Gastrocnemius medialis (tissue), 4 donors: ENCODE results near the gene NEK1. TPM values are rescaled to one million over a fixed set of nuclear protein-coding genes. Genes with fewer than 3 reads are reported as not detected.

Source experiments
- ATAC-seq, 2 donors: fragments of 150-250 bp; one replicate each; pipeline ENCODE4 v1.9.1; 2016
- DNase-seq, 2 donors: peaks; one replicate each; pipeline ENCODE4 v3.0.0-alpha.2; 2019
- H3K27ac ChIP-seq, 4 donors: fragments of 200-600 bp; sonication (generic); 1 replicate in 1 of 4; 2 replicates in 3 of 4; pipeline ENCODE4 v1.5.1; 2016 to 2018; ENCODE audit warnings: mild to moderate bottlenecking in 2 of 4, moderate library complexity in 1 of 4
- H3K27me3 ChIP-seq, 3 donors: fragments of 200-600 bp; sonication (generic) in 2 of 3; 1 replicate in 1 of 3; 2 replicates in 2 of 3; pipeline versions ENCODE4 v1.5.1 to v1.6.0; 2016 to 2019; ENCODE audit warnings: mild to moderate bottlenecking in 1 of 3, moderate library complexity in 1 of 3
- H3K36me3 ChIP-seq, 2 donors: fragments of 200-600 bp; sonication (generic) in 1 of 2; one replicate each; pipeline ENCODE4 v1.5.1; 2017 to 2018
- H3K4me1 ChIP-seq, 2 donors: fragments of 200-600 bp; sonication (generic) in 1 of 2; one replicate each; pipeline ENCODE4 v1.5.1; 2016 to 2017; ENCODE audit warnings: mild to moderate bottlenecking in 2 of 2
- H3K4me3 ChIP-seq, 4 donors: fragments of 200-600 bp; sonication (generic) in 3 of 4; 1 replicate in 1 of 4; 2 replicates in 3 of 4; pipeline ENCODE4 v1.5.1; 2016 to 2019; ENCODE audit warnings: mild to moderate bottlenecking in 2 of 4
- H3K9me3 ChIP-seq, 3 donors: fragments of 200-600 bp; sonication (generic) in 2 of 3; 1 replicate in 1 of 3; 2 replicates in 2 of 3; pipeline ENCODE4 v1.5.1; 2016 to 2019
- POLR2A ChIP-seq, 2 donors: fragments of 450-650 bp; IDR thresholded peaks; one replicate each; pipeline ENCODE4 v1.6.1; 2017; ENCODE audit warnings: antibody characterized with exemption in 2 of 2, mild to moderate bottlenecking in 2 of 2, moderate library complexity in 2 of 2
- in situ Hi-C, 4 donors: fragments of 200-750 bp; cut with MboI; loops; one replicate each; pipeline versions ENCODE4 v1.15.0 to v1.8.0; 2017; ENCODE audit warnings: low sequenced_read_pairs in 4 of 4
- intact Hi-C: fragments of 100-400 bp; cut with DNase I; formaldehyde crosslinking; loops from one replicate; pipeline ENCODE4 v1.15.1; 2023; ENCODE audit warnings: low total_unique reads
- total RNA-seq, 4 donors: library from RNA; depleted of rRNA; stranded (reverse); fragments of >200 nt; gene quantifications; one replicate each; pipeline versions ENCODE4 v1.1.0 to v1.2.3, GENCODE V29; 2016
- TF ChIP-seq, protein P1 (sequence below), 5 experiments: fragments of 450-650 bp in 3 of 5; fragments of 200-600 bp in 2 of 5; sonication (generic) in 2 of 5; IDR thresholded peaks in 4 of 5; conservative IDR thresholded peaks in 1 of 5; 1 replicate in 4 of 5; 2 replicates in 1 of 5; pipeline ENCODE4 v1.5.1; 2016 to 2019; ENCODE audit warnings: antibody characterized with exemption in 5 of 5, mild to moderate bottlenecking in 3 of 5, moderate library complexity in 3 of 5

Gene NEK1
- total RNA-seq, 4 donors from 2014 or later, result 2.6 to 11.0 (median 3.9) TPM

DNA sequence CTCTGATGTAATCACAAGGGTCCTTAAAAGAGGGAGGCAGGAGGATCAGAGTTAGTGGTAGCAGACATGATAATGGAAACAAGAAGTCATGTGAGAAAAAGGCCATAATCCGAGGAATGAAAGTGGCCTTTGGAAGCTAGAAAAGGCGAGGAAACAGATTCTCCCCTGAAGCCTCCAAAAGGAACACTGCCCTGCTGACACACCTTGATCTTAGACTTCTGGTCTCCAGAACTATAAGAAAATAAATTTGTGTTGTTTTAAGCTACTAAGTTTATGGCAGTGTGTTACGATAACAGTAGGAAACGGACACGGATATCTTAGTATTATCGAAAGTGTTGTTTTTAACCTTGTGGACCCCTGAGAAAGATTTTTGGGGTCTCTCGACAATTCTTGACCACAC, 32.4 kb upstream of the NEK1 start:
- peaks cover 2 to 5% of the 10 kb centered on the region in 2 donors for H3K4me1 ChIP-seq
- H3K4me3 ChIP-seq, result no peak overlapping the region
- ATAC-seq (no peak), DNase-seq (no peak)
- no peaks in the 10 kb centered on the region for H3K9me3 ChIP-seq
- TF ChIP-seq, protein P1, sequence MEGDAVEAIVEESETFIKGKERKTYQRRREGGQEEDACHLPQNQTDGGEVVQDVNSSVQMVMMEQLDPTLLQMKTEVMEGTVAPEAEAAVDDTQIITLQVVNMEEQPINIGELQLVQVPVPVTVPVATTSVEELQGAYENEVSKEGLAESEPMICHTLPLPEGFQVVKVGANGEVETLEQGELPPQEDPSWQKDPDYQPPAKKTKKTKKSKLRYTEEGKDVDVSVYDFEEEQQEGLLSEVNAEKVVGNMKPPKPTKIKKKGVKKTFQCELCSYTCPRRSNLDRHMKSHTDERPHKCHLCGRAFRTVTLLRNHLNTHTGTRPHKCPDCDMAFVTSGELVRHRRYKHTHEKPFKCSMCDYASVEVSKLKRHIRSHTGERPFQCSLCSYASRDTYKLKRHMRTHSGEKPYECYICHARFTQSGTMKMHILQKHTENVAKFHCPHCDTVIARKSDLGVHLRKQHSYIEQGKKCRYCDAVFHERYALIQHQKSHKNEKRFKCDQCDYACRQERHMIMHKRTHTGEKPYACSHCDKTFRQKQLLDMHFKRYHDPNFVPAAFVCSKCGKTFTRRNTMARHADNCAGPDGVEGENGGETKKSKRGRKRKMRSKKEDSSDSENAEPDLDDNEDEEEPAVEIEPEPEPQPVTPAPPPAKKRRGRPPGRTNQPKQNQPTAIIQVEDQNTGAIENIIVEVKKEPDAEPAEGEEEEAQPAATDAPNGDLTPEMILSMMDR (IDR thresholded peaks at IDR 0.05 in 4 of 5, conservative IDR thresholded peaks at IDR 0.05 in 1 of 5), result no peak
- no peak for TF ChIP-seq POLR2A (IDR thresholded peaks at IDR 0.05)
- in situ Hi-C loops (no loop called here), intact Hi-C loops (no loop called here)
- no peaks in the 10 kb centered on the region for H3K27me3 ChIP-seq
- peaks cover 0 to 9% of the 10 kb centered on the region in 2 donors for H3K36me3 ChIP-seq
- H3K27ac ChIP-seq, result no peak overlapping the region

DNA sequence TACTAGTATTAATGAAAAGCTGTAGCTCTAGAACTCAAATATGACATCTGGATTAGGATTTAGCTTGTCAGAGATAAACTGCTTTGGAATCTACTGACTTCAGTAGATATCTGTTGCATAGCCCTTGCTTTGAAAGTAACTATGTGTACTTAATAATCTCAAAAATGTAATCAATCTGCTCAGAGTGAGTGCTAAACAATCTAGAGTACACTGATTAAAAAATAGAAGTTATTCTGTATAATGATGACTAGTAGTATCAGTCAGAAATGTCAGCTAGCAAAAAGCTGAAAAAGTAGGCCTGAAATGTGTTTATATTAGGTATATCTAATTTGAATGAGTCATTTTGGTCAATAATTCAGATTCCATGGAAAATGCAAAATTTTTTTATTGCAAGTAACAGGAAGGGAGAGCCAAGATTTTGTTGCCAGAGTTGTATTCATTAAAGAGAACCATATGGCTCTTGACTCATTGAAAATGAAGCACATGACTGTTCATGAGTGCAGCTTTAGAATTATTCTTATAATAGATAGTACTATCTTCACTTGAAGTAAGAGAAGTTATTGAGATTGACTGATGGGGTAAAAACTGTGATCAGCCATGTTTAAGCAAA, 28.0 kb upstream of the NEK1 start:
- no peak for ATAC-seq
- Histone ChIP-seq H3K27ac (no peak overlapping the region), H3K27me3 (no peaks in the 10 kb centered on the region), H3K4me1 (no peaks in the 10 kb centered on the region), H3K9me3 (no peaks in the 10 kb centered on the region), H3K4me3 (no peak overlapping the region), H3K36me3 (peaks cover 0 to 24% of the 10 kb centered on the region in 2 donors)
- in situ Hi-C loops, result no loop called here
- no peak for DNase-seq
- intact Hi-C loops, result no loop called here
- TF ChIP-seq, protein P1 (IDR thresholded peaks at IDR 0.05 in 4 of 5, conservative IDR thresholded peaks at IDR 0.05 in 1 of 5), result no peak
- no peak for TF ChIP-seq POLR2A (IDR thresholded peaks at IDR 0.05)

DNA sequence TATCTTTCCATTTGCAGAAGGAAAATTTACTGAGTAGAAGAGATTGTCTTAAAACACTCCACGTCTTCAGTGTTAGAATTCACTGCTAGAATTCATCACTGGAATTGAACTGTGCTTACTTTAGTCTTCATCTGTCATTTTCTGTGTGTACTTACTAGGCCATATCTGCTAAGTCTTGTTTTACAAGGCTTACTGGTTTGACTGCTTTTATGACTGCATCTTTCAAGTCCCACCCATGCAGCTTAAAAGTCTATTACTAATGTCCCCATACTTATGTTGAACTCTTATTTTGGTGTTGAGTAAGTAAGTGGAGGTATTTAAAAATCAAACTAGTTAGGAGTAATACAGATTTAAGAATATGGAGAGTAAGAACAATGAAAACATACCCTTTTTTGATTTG, 22.6 kb upstream of the NEK1 start:
- Histone ChIP-seq H3K9me3 (no peaks in the 10 kb centered on the region), H3K36me3 (peaks cover 0 to 15% of the 10 kb centered on the region in 2 donors), H3K4me3 (no peak overlapping the region), H3K27me3 (no peaks in the 10 kb centered on the region), H3K4me1 (peaks cover 0 to 4% of the 10 kb centered on the region in 2 donors), H3K27ac (no peak overlapping the region)
- in situ Hi-C loops (no loop called here), intact Hi-C loops (no loop called here)
- ATAC-seq, result no peak
- TF ChIP-seq, protein P1 (IDR thresholded peaks at IDR 0.05 in 4 of 5, conservative IDR thresholded peaks at IDR 0.05 in 1 of 5), result no peak
- no peak for TF ChIP-seq POLR2A (IDR thresholded peaks at IDR 0.05)
- DNase-seq, result no peak

DNA sequence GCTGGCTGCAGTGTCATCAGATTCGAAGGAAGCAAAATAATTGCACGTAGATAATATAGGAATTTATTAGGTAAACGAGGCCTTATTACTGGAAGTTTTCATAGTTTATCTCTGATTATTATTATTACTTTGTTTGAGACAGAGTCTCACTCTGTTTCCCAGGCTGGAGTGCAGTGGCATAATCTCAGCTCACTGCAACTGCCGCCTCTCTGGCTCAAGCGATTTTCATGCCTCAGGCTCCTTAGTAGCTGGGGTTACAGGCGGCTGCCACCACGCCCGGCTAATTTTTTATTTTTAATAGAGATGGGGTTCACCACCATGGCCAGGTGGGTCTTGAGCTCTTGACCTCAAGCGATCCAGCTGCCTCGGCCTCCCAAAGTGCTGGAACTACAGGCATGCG, 20.5 kb upstream of the NEK1 start:
- H3K27ac ChIP-seq, result no peak overlapping the region
- in situ Hi-C loops (no loop called here), intact Hi-C loops (no loop called here)
- no peak for ATAC-seq
- no peak for TF ChIP-seq POLR2A (IDR thresholded peaks at IDR 0.05)
- TF ChIP-seq, protein P1 (IDR thresholded peaks at IDR 0.05 in 4 of 5, conservative IDR thresholded peaks at IDR 0.05 in 1 of 5), result no peak
- no peaks in the 10 kb centered on the region for H3K9me3 ChIP-seq
- peaks cover 5 to 15% of the 10 kb centered on the region in 2 donors for H3K4me1 ChIP-seq
- DNase-seq, result no peak
- peaks cover 0 to 12% of the 10 kb centered on the region in 2 donors for H3K36me3 ChIP-seq
- H3K4me3 ChIP-seq, result no peak overlapping the region
- no peaks in the 10 kb centered on the region for H3K27me3 ChIP-seq

DNA sequence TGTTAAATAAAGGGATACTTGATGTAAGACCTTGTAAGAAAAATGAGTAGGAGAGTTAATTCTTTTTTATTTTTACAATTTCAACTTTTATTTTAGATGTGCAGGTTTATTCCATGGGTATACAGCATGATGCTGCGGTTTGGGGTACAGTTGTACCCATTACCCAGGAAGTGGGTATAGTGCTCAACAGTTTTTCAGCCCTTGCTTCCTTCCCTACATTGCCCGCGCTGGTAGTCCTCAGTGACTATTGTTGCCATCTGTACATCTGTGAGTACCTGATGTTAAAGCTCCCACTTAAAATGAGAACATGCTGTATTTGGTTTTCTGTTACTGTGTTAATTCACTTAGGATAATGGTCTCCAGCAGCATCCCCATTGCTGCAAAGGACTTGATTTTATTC, 17.7 kb upstream of the NEK1 start:
- H3K4me1 ChIP-seq, result peaks cover 22 to 24% of the 10 kb centered on the region in 2 donors
- ATAC-seq, result no peak
- in situ Hi-C loops, result no loop called here

More for the DNA sequence above, 17.7 kb upstream of the NEK1 start:
- Histone ChIP-seq H3K9me3 (no peaks in the 10 kb centered on the region), H3K27ac (no peak overlapping the region), H3K4me3 (no peak overlapping the region), H3K27me3 (no peaks in the 10 kb centered on the region), H3K36me3 (no peaks in the 10 kb centered on the region)
- no peak for DNase-seq
- intact Hi-C loops, result no loop called here
- TF ChIP-seq, protein P1 (IDR thresholded peaks at IDR 0.05 in 4 of 5, conservative IDR thresholded peaks at IDR 0.05 in 1 of 5), result no peak
- TF ChIP-seq POLR2A (IDR thresholded peaks at IDR 0.05), result no peak
